ENCODE data around the gene AIG1.

Gene AIG1

DNA sequence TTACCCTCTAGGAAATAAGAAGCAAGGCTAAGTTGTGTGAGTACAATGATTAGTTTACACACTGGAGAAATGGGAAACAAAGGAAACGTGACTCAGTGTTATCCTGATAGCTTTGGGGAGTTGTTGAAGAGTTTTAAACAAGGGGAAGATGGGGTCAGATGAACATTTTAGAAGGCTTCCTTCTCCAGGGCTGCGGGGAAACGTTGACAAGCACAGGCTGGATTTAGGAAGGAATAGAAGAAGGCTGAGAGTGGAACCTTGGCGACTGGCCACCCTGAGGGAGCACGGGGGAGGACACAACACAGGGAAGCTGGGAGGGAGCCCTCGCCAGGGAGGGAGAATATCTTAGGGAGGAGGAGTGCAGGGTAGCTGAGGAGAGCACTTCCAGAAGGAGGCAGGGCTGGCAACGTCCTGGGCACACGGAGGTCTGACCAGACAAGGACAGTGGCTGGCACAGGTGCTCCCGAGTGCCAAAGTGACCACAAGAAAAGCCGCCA, 134.7 kb downstream of the AIG1 start:
- no peak for DNase-seq (ENCODE audit: low read depth in 2 of 2)

DNA sequence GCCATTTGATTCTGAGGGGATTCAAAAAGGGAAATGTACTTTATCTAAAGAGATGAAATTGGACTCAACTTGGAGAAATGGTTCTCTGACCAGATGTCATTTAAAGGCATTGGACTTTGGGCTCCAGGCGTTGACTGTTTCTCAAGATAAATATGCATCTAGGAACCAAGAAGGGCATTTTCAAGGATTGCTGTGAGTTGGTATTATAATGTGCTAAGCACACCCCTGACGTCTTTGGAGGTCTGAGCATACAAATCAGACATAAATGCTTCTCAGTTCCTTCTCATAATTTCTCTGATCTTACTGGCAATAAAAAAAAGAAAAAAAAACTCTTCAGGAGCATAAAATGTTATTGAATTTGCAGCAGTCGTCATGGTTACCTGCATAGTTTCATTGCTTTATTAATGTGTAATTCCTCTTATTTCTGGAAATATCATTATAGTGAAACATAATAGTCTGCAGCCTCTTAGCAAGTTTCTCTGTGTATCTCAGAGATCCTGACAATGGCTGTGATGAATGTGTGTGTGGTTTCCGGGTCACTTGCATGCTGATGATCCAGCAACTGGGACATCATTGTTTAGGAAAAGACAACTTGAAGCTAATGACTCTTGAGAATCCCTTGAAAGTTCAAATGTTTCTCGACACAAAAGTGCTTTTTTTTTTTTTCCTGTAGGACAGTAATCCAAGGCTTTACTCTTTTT, 136.0 kb downstream of the AIG1 start:
- DNase-seq (ENCODE audit: low read depth in 2 of 2), result no peak

DNA sequence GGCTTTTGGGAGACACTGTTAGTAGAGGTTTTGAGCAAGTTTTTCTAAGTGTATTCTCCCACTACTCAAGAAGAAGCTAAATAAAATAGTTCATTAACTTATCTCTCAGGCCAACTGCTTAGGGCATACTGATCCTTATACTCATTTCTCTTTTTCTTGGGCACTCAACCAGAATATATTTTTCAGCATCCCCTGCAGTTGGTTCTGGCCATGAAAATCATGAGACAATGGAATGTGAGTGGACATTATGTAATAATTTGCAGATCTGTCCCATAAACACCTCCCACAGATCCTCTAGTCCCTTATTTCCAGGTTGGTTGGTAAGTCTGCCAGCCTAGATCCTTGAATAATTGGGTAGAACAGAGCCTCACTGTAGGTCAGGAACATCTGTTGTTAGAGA, 136.7 kb downstream of the AIG1 start:
- DNase-seq (ENCODE audit: low read depth in 2 of 2), result no peak

DNA sequence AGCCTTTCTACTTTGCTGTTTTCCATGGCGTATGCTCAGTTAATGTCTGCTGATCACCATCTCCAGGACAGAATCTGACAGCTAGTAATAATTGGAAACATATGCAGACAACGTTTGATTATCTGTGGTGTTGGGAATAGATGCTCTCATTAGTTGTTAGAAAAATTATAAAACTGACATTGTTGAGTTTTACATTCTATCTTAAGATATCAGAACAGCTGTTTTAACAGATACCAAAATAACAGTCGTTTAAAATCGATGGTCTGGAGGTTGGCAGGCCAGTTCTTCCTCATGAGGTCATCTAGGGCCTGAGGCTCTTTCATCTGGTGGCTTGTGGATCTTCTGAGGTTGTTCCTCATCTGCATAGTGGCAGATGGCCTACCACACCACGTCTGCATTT, 137.6 kb downstream of the AIG1 start:
- no peak for DNase-seq (ENCODE audit: low read depth in 2 of 2)

DNA sequence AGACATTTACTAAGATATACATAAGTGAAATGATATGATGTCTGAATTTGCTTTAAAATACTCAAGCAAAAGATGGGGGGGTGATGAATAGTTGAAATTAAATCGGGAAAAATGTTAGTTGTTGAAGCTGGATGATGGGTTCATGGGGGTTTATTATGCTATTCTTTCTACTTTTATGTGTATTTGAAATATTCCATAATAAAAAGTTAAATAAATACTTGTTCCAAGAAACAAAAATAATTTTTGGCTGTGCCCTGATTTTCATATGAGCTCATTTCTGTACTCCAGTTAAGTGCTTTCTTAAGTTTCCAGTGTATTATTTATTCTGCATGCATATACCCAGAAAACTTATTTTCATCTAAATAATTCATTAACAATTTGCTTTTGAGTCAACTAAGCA, 138.6 kb downstream of the AIG1 start:
- no peak for DNase-seq (ENCODE audit: low read depth in 2 of 2)

DNA sequence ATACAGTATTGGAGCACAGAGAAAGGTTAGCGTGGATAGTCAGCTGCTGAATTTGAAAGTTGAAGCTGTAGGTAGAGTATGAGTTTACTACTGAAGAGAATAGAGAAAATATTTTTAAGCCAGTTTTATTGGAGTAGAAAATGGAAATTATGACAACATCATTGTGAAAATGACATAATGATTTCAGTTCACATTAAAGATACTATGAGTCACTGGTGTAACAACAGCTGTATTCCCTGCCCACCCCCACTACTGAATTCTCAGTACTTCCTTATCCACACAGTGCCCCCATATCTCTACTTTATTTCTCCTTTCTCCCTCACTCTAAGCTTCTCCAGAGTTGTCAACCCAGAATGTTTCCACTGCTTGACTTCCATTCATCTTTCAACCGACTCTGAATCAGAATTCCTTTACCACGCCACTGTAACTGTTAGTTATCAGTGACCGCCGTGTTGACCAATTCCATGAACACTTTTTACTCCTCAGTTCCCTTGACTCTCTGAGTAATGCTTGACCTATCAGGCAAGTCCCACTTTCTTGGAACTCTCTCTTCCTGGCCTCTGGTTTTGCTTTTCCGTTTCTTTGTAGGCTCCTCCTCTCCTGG, 139.6 kb downstream of the AIG1 start:
- DNase-seq (ENCODE audit: low read depth in 2 of 2), result no peak

DNA sequence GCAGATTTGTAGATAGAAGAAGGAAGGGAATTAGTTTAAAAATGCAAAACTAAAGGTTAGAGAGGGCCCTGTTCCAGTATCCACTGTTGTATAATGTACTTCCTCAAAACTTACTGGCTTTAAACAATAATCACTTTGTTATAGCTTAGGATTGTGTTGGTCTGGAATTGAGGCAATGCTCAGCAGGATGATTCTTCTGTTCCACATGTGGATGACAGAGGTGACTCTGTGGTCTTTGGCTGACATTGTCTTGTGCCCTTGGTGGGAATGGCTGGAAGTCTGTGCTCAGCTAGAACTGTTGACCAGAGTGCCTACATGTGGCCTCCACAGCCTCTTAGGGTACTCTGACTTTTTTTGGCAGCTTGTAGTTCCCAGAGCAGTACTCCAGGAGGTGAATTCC, 143.4 kb downstream of the AIG1 start:
- no peak for DNase-seq (ENCODE audit: low read depth in 2 of 2)

DNA sequence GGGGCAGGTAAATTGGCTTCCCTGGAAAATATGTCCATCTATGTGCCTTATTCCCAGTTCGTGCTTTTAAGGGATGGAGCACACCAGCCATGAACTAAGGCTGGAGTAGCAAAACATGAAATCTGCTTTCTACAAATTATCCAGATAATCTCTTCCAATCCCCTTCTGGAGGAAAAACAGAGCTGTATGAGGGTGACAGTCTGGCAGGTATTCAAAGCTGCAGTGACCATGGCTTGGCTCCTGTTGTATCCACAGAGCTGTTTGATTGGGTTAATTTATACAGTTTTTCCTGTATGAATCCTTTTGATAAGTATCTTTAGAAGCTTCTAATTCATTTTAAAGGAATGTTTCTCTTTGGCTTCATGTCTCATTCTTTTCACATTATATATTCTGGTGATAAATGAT, 144.4 kb downstream of the AIG1 start:
- no peak for DNase-seq (ENCODE audit: low read depth in 2 of 2)

DNA sequence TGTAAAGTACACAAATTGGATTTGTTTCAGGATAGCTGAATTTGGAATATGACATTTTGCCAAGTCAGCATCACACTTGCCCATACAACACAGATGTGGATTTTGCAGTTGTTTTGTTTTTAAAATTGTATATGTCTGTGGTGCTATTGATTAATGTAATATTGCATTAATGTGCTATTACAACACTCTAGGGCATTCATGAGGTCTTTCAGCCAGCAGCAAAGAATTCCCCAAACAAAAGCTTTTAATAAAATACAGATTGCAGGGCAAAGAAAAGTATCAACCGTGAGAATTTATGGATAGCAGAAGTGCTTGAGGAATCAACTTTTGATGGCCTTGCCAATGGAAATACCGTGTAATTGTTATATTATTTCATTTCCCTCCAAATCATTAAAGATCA, 144.9 kb downstream of the AIG1 start:
- DNase-seq (ENCODE audit: low read depth in 2 of 2), result no peak

DNA sequence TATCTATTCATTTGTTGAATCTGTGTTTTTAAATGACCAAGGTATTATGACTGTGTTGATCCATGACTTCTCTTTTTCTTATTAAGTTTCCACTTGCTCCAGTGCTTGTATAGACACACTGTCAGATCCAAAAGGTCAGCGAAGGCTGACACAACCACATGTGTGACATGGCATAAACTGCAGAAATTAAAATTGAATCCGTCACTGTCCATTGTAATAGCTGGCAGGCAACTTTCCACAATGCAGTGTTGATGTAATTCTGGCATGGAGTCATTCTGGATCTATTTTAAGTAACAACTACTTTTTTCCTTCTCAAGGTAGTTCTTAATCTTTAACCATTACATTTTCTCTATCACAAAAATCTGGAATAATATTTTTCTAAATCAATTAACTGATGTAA, 145.3 kb downstream of the AIG1 start:
- DNase-seq (ENCODE audit: low read depth in 2 of 2), result no peak

DNA sequence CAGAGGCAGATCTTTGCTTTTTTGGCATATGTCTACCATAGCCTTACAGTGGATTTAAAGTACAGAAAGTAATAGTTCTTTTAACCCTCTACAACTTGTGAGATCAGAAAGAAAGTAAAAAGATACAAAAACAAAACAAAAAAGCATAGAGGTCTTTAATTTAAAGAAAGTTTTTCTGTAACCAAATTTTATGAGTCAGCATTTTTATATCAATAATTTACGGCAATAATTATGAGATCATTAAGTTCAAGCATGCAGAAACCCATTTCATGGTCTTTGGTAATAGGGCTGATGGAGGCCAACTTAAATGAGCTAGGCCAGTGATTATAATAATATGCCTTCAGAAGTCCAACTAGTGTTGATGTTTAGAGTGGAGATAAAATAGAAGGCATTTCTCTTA, 145.9 kb downstream of the AIG1 start:
- DNase-seq (ENCODE audit: low read depth in 2 of 2), result no peak

DNA sequence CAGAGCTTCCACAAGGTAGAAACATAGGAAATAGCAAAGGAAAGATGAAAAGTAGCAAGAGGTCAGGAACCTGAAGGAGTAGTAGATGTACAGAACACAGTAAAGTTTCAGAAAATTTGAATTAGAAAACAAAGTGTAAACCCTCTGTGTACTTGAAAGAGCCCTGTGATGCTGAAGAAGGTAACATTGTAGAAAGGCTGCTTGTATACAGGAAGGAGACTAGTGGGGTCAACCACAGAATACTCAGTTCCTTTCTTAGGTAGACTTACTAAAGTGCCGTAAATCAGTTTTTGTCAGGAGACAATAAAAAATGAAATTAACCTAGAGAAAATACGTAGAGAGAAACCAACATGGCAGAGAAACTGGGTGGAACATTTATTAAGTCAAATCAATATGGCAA, 149.7 kb downstream of the AIG1 start:
- DNase-seq (ENCODE audit: low read depth in 2 of 2), result no peak

DNA sequence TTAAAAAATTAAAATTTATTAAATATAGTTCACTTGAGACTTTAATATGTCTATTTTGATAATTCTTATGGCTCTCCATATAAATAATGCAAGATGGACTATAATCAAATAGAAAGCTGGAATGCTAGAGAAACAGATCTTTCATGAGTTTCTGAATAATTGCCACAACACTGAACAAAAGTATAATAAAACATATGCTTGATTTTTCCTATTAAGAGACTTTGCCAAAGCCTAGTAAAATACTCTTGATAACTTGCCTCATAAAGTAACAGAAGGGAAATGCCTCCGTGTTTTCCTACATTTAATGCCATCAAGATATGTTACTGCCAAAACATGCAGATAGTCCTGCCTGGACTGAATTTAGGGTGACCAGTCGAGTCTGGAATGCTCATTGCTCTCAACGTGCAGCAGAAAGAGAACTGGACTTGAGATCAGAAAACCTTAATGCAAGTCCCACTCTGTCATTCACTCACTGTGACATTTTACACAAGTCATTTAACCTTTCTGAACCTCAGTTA, 153.2 kb downstream of the AIG1 start:
- DNase-seq (ENCODE audit: low read depth in 2 of 2), result no peak

DNA sequence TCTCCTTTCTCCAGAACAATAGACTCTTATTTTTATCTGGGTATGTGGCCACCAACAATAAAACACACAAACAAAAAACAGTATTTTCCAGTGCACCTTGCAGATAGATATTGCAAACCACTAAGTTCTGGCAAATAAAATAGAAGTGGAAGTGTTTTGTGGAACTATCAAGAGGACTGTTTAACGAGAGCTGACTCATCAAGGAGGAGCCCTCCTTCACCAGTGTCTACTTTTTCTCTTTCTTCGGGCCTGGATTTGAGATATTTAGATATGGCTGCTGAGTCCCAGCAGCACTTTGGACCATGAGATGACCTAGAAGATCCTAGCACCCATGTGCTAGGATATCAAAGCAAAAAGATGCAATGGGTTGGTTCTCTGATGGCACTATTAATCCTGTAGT, 154.7 kb downstream of the AIG1 start:
- DNase-seq (ENCODE audit: low read depth in 2 of 2), result no peak

DNA sequence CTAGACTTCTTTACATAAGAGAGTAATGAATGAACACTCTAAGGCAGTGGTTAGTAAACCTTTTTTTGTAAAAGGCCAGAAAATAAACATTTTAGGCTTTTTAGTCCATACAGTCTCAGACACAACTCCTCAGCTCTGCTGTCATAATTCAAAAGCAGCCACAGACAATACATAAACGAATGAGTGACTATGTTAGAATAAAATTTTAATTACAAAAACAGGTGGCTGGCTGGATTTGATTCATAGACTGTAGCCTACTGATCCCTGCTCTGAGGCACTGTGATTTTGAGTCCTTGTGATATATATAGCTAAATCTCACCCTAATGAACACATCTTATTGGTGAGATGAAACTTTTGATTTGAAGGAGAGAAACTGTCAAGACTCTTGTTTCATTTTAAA, 155.1 kb downstream of the AIG1 start:
- DNase-seq (ENCODE audit: low read depth in 2 of 2), result no peak

DNA sequence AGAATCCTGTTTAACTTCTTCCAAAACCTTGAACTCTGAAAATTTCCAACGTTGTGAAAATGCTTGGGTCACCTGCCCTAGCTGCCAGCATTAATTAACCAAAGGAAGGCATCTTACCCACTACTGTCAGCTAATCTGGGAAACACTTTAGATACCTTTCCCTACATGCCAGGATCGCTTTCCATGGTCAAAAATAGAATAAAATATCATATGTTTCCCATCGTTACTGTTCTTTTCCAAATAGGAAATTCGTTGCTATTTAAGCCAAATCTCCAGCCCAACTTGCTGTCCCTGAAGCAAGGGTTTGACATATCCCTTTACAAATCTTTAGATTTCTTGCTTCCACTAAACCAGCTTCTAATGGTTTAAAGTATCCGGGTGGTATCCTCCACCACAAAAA, 157.5 kb downstream of the AIG1 start:
- DNase-seq (ENCODE audit: low read depth in 2 of 2), result no peak

DNA sequence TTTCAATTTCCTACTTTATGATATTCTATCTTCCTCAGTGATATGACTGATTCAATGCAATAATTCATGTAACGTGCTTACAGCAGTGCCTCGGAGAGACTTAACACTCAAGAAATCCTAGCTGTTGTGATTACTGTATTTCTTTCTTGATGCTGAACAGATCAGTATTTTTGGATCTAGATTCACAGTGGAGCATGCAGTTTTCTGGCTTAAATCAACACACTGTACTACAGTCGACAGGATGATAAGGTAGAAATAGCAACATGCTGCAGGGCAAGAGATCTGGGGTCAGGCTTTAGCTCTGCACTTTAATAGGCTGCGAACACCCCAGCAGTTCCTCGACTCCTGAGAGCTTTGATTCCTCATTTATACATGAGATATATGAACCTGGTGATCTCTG, 161.0 kb downstream of the AIG1 start:
- DNase-seq (ENCODE audit: low read depth in 2 of 2), result no peak

DNA sequence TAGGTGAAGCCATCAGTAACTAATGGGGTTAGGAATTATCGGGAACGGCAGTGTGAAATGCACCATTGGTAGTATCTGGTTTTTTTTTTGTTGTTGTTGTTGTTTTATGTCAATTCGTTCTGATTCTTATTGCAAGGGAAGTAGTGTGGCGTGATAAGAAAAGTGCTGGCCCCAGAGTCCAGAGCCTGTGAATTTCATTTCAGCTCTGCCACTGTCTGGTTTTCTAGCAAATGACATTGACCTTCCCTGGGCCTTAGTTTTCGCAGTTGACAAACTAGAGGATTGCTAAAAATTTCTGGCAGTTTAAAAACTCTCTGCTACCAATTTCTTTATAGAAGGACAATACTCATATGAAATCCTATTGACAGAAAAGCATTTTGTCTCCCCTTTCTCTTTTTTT, 161.6 kb downstream of the AIG1 start:
- DNase-seq (ENCODE audit: low read depth in 2 of 2), result no peak

DNA sequence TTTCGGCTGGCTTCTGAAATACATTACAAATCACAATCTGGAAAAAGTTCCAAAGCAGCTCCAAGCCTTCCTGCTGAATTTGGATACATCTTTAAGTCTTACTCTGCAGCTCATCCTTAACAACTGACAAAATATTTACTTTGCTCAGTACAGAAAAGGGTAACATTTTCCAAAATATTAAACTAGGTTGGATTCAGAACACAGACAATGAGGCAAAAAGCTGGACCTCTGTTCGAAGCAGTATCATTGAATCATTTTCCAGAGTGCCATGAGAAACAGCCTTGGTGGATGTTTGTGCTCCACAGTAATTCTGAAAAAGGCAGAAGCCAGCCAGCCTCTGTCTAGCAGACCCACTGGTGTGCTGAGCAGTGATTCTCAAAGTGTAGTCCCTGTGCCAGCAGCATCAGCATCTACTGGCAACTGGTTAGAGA, 162.1 kb downstream of the AIG1 start:
- no peak for DNase-seq (ENCODE audit: low read depth in 2 of 2)

DNA sequence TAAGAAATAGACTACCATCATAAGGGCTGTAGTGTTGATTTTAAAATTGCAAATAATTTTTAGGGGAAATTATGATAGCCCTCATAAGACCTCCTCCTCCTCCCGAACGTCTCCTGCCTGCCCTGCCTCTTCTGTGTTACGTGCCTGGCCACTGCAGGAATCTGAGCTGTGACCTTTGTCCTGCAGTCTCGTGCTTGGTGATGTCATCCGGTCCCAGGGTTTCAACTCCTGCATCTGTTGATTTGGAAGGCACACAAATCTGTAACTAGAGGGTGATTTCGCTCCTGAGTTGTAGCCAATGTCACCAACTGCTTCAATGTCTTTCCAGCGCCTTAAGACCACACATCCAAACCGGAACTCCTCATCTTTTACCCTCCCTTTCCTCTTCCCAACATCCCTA, 163.2 kb downstream of the AIG1 start:
- no peak for DNase-seq (ENCODE audit: low read depth in 2 of 2)

DNA sequence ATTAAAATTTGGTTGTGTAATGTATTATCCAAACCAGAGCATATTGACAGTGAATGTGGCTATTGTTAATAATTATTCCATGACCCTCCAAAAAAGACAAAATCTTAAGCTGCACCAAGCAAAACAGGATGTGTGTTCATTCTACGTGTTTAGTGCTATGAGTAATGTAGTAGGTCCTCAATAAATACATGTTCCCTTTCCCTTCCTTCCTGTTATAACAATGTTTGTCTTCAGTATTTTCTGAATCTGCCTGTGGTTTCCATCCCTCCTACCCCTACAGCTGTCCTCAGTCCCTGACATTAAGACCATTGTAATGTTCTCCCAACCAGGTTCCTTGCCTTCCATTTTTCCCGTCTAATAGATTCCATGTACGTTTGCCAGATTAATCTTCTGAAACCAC, 163.8 kb downstream of the AIG1 start:
- no peak for DNase-seq (ENCODE audit: low read depth in 2 of 2)

DNA sequence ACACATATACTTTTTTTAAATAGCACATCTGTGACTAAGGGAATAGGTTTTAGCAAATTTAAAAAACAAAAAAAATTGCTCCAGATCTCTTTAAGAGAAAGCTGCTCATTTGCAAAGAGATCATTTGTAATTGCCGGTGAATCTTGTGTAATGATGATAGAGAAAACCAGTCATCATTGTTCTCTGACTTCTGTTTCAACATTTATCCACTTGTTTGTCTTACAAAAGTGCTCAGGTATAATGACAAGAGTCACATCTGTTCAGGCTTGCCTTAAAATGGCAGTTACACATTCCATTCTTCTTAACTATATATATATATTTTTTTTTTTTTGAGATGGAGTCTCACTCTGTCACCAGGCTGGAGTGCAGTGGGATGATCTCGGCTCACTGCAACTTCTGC, 165.2 kb downstream of the AIG1 start:
- no peak for DNase-seq (ENCODE audit: low read depth in 2 of 2)

DNA sequence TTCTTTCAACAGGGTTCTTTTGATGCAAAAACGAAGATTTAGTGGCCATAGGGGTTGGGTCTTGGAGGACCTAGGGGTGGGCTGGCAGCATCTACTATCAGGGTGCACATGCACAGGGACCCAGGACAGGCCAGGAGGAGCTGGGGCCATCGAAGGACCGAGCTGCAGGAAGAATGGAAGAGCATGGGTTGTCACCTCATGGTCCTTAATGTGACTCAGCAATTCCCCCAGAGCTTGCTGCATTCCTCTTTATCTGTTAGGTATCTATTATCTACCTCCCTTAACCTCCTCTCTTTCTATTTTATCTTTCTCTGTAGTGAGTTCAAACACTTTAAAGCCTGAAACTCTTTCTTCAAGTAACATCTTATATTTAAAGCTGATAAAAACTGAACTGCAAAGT, 167.0 kb downstream of the AIG1 start:
- no peak for DNase-seq (ENCODE audit: low read depth in 2 of 2)

DNA sequence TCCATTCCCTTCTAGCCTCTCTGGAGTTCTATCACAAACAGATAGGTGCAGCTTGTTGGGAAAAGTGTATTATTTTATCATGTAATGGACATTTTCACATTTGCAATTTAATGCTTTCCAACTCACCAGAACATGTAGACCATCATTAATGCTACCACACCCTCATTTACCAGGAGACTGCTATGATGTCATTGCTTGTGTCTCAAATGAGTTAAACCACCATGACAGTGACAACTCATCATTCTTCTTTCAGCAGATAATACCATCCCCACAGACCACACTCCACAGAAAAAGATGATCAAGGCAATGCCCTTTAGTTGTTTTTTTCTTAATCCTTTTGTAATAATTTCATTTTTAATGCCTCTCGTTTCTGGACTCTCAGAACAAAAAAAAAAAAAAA, 168.7 kb downstream of the AIG1 start:
- no peak for DNase-seq (ENCODE audit: low read depth in 2 of 2)

Data from stimulated activated CD4-positive, alpha-beta T cell treated with anti-CD3 and anti-CD28 coated beads, Interleukin-15, amount 100 ng/mL, for 48 hours (primary cell).